GM12878 (cell line): ENCODE measurements around the gene PLXNB3. TPM values are rescaled to one million over a fixed set of nuclear protein-coding genes. Genes with fewer than 3 reads are reported as not detected.

ENCODE experiments used
- ATAC-seq: fragments of 200-7000 bp; cut with Tn5 transposase; 3 replicates; pipeline ENCODE4 v1.9.1; 2020; ENCODE audit warnings: mild to moderate bottlenecking, moderate library complexity
- BruUV-seq: library from RNA; stranded (reverse); fragments of 400-500 nt; replicated peaks from 2 replicates; lab custom pipeline; 2021; lab: Mats Ljungman, UMichigan
- CTCF ChIA-PET: fragments of 300-600 bp; sonication (Branson Sonifier 250); formaldehyde crosslinking; extraction: SDS; loops from one replicate; lab custom pipeline; 2021; ENCODE audit warnings: inconsistent platforms; lab: Yijun Ruan, JAX
- POLR2A ChIA-PET: fragments of 350-600 bp; formaldehyde crosslinking; extraction: SDS; loops from one replicate; lab custom pipeline; 2021; ENCODE audit warnings: inconsistent platforms; lab: Charles Lee
- RAD21 ChIA-PET: fragments of 300-600 bp; sonication (Branson Sonifier 250); formaldehyde crosslinking; loops from one replicate; lab custom pipeline; 2023; ENCODE audit warnings: antibody characterized with exemption; ENCODE audit not compliant: unreplicated experiment; lab: Charles Lee
- SMC1A ChIA-PET: fragments of 300-600 bp; sonication (Branson Sonifier 250); formaldehyde crosslinking; loops from one replicate; lab custom pipeline; 2023; ENCODE audit not compliant: unreplicated experiment, uncharacterized antibody; lab: Charles Lee
- DNase-seq: peaks from one replicate; pipeline ENCODE4 v3.0.0-alpha.2; 2011; ENCODE audit warnings: low read depth, low spot score
- FAIRE-seq: peaks from 3 replicates; lab custom pipeline; 2011; peaks lifted over from hg19 to GRCh38; lab: Jason Lieb, UNC
- H2AFZ ChIP-seq: 2 replicates; pipeline ENCODE4 v1.6.0; 2011; ENCODE audit warnings: low read depth, low read length, control low read depth; ENCODE audit not compliant: control insufficient read depth
- H3K27ac ChIP-seq: 2 replicates; pipeline ENCODE4 v1.5.1; 2011; ENCODE audit warnings: control low read depth; ENCODE audit not compliant: control insufficient read depth, insufficient read depth
- H3K27me3 ChIP-seq, 2 experiments: replicated peaks in 1 of 2; 2 replicates each; pipeline versions ENCODE4 v1.6.0 to v1.6.1; 2011; ENCODE audit warnings: low read length in 1 of 2; ENCODE audit not compliant: control insufficient read depth in 2 of 2, insufficient read depth in 2 of 2
- H3K36me3 ChIP-seq, 2 experiments: 2 replicates each; pipeline ENCODE4 v1.5.1; 2011; ENCODE audit warnings: low read length in 1 of 2; ENCODE audit not compliant: control insufficient read depth in 2 of 2, insufficient read depth in 2 of 2
- H3K4me1 ChIP-seq: 2 replicates; pipeline ENCODE4 v1.6.1; 2011; ENCODE audit warnings: mild to moderate bottlenecking, low read length, moderate library complexity, mixed read lengths; ENCODE audit not compliant: control insufficient read depth, insufficient read depth
- H3K4me2 ChIP-seq: 2 replicates; pipeline ENCODE4 v1.6.0; 2011; ENCODE audit warnings: control low read depth; ENCODE audit not compliant: control insufficient read depth, insufficient read depth
- H3K4me3 ChIP-seq: fragments of 200-600 bp; sonication (generic); 2 replicates; pipeline ENCODE4 v1.5.1; 2016
- H3K79me2 ChIP-seq: 2 replicates; pipeline ENCODE4 v1.6.0; 2011; ENCODE audit warnings: low read length; ENCODE audit not compliant: control insufficient read depth, insufficient read depth
- H3K9ac ChIP-seq: 2 replicates; pipeline ENCODE4 v1.8.0; 2011; ENCODE audit warnings: low read length, control low read depth, mixed read lengths; ENCODE audit not compliant: control insufficient read depth, insufficient read depth
- H3K9me3 ChIP-seq: replicated peaks from 3 replicates; pipeline ENCODE4 v1.5.1; 2011; ENCODE audit warnings: mild to moderate bottlenecking, low read length; ENCODE audit not compliant: control insufficient read depth, insufficient read depth
- H4K20me1 ChIP-seq: 2 replicates; pipeline ENCODE4 v1.6.0; 2011; ENCODE audit not compliant: control insufficient read depth, insufficient read depth
- CBX5 ChIP-seq: sonication (generic); IDR thresholded peaks from 2 replicates; pipeline ENCODE4 v1.6.1; 2016; ENCODE audit warnings: low read depth, moderate library complexity, mild to moderate bottlenecking, inconsistent platforms
- USF2 ChIP-seq: IDR thresholded peaks from 2 replicates; pipeline ENCODE4 v1.6.1; 2011; ENCODE audit warnings: low read depth, low read length, improper control_type of control experiment, borderline replicate concordance
- WGBS: methylation state at CpG from one replicate; pipeline ENCODE4 v1.1.6; 2016; ENCODE audit warnings: low lambda C conversion rate; ENCODE audit not compliant: insufficient replicate concordance, insufficient coverage; ENCODE audit errors: missing lambda C conversion rate; 5-methylcytosine and 5-hydroxymethylcytosine counted together
- in situ Hi-C: fragments of 300-500 bp; cut with MboI; formaldehyde crosslinking; loops from 9 replicates; pipeline ENCODE4 v1.14.3; 2018; ENCODE audit warnings: mixed read lengths
- intact Hi-C: fragments of 100-400 bp; cut with micrococcal nuclease; formaldehyde crosslinking; loops from one replicate; pipeline ENCODE4 v1.14.2; 2022; ENCODE audit not compliant: unreplicated experiment
- polyA plus RNA-seq, 11 experiments: library from polyadenylated mRNA; depleted of rRNA in 4 of 11; unstranded in 6 of 11; stranded (reverse) in 5 of 11; fragments of >200 nt; fragmentation: Nextera tagmentation in 4 of 11; fragmentation: Illumina TruSeq in 1 of 11; extraction: Ambion mirVana in 4 of 11; extraction: Trizol in 1 of 11; gene quantifications; 1 replicate in 1 of 11; 2 replicates in 10 of 11; pipeline versions ENCODE4 v1.2.1 to v1.2.3, GENCODE V29; 2011 to 2016; ENCODE audit warnings: inconsistent platforms in 2 of 11, missing spikeins in 2 of 11, low read depth in 1 of 11
- total RNA-seq, 4 experiments: library from RNA; depleted of rRNA in 3 of 4; stranded (reverse); fragments of >200 nt in 3 of 4; fragmentation: Illumina TruSeq in 1 of 4; extraction: Trizol in 1 of 4; gene quantifications; 2 replicates each; pipeline versions ENCODE4 v1.2.1 to v1.2.3, GENCODE V29; 2013 to 2021
- TF ChIP-seq, protein P1 (sequence below): fragments of 450-650 bp; IDR thresholded peaks from 2 replicates; pipeline ENCODE4 v1.6.1; 2016; ENCODE audit warnings: mild to moderate bottlenecking

PLXNB3 gene
- total and polyA plus RNA-seq, 10 of the 15 experiments (the other 5 are each of a cell fraction or from before 2014, with no cell fraction given): 0.06 to 0.68 (median 0.19) TPM; not detected in 4

- ChIA-PET SMC1A (no interaction called here), CTCF (no interaction called here), POLR2A (no interaction called here), RAD21 (no interaction called here)
- Histone ChIP-seq H3K4me3 (no peak overlapping the region), H2AFZ (no peak overlapping the region), H3K4me2 (no peak overlapping the region), H3K9ac (no peak overlapping the region), H3K79me2 (no peaks in the 10 kb centered on the region), H4K20me1 (no peaks in the 10 kb centered on the region), H3K27me3 (no peaks in the 10 kb centered on the region), H3K36me3 (no peaks in the 10 kb centered on the region), H3K9me3 (no peaks in the 10 kb centered on the region; the same call in 2 of the 3 replicates), H3K4me1 (no peaks in the 10 kb centered on the region), H3K27ac (no peak overlapping the region)
- no peak for TF ChIP-seq CBX5
- no peak for TF ChIP-seq USF2
- TF ChIP-seq, protein P1, sequence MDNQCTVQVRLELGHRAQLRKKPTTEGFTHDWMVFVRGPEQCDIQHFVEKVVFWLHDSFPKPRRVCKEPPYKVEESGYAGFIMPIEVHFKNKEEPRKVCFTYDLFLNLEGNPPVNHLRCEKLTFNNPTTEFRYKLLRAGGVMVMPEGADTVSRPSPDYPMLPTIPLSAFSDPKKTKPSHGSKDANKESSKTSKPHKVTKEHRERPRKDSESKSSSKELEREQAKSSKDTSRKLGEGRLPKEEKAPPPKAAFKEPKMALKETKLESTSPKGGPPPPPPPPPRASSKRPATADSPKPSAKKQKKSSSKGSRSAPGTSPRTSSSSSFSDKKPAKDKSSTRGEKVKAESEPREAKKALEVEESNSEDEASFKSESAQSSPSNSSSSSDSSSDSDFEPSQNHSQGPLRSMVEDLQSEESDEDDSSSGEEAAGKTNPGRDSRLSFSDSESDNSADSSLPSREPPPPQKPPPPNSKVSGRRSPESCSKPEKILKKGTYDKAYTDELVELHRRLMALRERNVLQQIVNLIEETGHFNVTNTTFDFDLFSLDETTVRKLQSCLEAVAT: no peak
- FAIRE-seq (no peak), DNase-seq (no peak), ATAC-seq (no peak)
- no TSS peak for BruUV-seq
- intact Hi-C loops: no loop called here
- in situ Hi-C loops: no loop called here
- 54% methylated on average over 22 of the region's 23 CpGs for WGBS
Observed at GRCh38 chrX:153769158-153769864, 5.3 kb downstream of the PLXNB3 start.
